Left kidney (tissue), 8 donors: ENCODE measurements around the gene TPD52L2. TPM values are rescaled to one million over a fixed set of nuclear protein-coding genes. Genes with fewer than 3 reads are reported as not detected.

Source experiments
- DNase-seq: peaks from one replicate; pipeline ENCODE4 v3.0.0-alpha.2; 2013
- long read RNA-seq, 8 donors: transcript quantifications; one replicate each; lab custom pipeline, GENCODE V29; 2026
- polyA plus RNA-seq: library from polyadenylated mRNA; unstranded; fragments of 120-200 nt; gene quantifications from one replicate; pipeline ENCODE4 v1.2.1, GENCODE V29; 2013; ENCODE audit not compliant: insufficient read length

The TPD52L2 gene
- 84.6 TPM for polyA plus RNA-seq
- long read RNA-seq, donor 1, full-length matches to known transcripts, result 45 of 96 reads
- long read RNA-seq, donor 1, partial matches to known transcripts, result 51 of 96 reads
- long read RNA-seq, donor 1, other reads (novel, unspliced or antisense), result 0 of 96 reads
- long read RNA-seq, donor 2, full-length matches to known transcripts, result 41 of 68 reads
- long read RNA-seq, donor 2, partial matches to known transcripts, result 27 of 68 reads
- long read RNA-seq, donor 2, other reads (novel, unspliced or antisense), result 0 of 68 reads
- long read RNA-seq, donor 3, full-length matches to known transcripts, result 25 of 31 reads
- long read RNA-seq, donor 3, partial matches to known transcripts, result 6 of 31 reads
- long read RNA-seq, donor 3, other reads (novel, unspliced or antisense), result 0 of 31 reads
- long read RNA-seq, donor 4, partial matches to known transcripts, result 0 of 2 reads
- long read RNA-seq, donor 4, other reads (novel, unspliced or antisense), result 0 of 2 reads
- long read RNA-seq, donor 5, full-length matches to known transcripts, result 50 of 50 reads
- long read RNA-seq, donor 5, partial matches to known transcripts, result 0 of 50 reads
- long read RNA-seq, donor 5, other reads (novel, unspliced or antisense), result 0 of 50 reads
- long read RNA-seq, donor 6, full-length matches to known transcripts, result 22 of 47 reads
- long read RNA-seq, donor 6, partial matches to known transcripts, result 25 of 47 reads
- long read RNA-seq, donor 6, other reads (novel, unspliced or antisense), result 0 of 47 reads
- long read RNA-seq, donor 7, full-length matches to known transcripts, result 48 of 62 reads
- long read RNA-seq, donor 7, partial matches to known transcripts, result 14 of 62 reads
- long read RNA-seq, donor 7, other reads (novel, unspliced or antisense), result 0 of 62 reads
- long read RNA-seq, donor 8, full-length matches to known transcripts, result 17 of 28 reads
- long read RNA-seq, donor 8, partial matches to known transcripts, result 11 of 28 reads
- long read RNA-seq, donor 8, other reads (novel, unspliced or antisense), result 0 of 28 reads

DNA sequence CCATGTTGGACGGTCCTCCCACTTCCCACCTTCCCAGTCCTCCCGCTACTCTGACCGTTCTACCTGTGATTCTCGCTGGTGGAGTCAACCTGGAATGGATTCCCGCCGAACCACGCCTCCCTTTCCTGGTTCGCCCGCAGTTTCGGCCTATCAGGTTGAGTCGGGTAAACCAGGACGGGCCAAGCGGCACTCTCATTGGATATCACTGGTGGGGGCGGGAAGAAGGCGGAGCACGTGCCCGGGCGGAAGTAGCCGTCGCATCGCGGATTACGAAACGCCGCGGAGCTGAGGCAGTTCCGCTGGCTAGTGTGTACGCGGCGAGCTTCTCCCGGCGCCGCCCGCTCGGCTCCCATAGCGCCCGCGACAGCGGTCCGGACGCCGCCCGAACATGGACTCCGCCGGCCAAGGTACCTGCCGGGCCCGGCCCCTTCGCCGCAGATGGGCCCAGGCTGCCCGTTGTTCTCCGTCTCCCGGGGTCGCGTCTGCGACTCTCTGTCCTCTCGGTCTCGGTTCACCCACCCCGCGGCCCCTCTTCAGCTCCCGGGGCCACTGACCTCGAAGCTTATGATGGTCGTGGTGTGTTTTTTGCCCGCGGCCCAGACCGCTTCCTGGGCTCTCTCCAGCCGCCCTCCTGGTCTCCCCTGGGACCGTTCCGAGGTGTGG lies at the start of gene TPD52L2:
Gene TPD52L2 (plus strand): TSS at position 293 of the 663 bp plus-strand sequence. CDS start 96 bp downstream, at position 389.
- peak; percentile 98 for DNase-seq

DNA sequence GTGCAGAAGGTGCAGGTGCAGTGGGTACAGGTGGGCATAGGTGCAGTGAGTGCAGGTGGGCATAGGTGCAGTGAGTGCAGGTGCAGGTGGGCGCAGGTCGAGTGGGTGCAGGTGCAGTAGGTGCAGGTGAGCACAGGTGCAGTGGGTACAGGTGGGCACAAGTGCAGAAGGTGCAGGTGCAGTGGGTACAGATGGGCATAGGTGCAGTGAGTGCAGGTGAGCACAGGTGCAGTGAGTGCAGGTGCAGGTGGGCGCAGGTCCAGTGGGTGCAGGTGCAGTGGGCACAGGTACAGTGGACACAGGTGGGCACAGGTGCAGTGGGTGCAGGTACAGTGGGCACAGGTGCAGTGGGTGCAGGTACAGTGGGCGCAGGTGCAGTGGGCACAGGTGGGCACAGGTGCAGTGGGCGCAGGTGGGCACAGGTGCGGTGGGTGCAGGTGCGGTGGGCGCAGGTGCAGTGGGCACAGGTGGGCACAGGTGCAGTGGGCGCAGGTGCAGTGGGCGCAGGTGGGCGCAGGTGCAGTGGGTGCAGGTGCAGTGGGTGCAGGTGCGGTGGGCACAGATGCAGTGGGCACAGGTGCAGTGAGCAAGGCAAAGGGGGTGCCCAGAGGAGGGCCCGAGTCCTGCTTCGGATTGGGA lies 49.3 kb upstream of the TPD52L2 start:
- DNase-seq, result no peak

DNA sequence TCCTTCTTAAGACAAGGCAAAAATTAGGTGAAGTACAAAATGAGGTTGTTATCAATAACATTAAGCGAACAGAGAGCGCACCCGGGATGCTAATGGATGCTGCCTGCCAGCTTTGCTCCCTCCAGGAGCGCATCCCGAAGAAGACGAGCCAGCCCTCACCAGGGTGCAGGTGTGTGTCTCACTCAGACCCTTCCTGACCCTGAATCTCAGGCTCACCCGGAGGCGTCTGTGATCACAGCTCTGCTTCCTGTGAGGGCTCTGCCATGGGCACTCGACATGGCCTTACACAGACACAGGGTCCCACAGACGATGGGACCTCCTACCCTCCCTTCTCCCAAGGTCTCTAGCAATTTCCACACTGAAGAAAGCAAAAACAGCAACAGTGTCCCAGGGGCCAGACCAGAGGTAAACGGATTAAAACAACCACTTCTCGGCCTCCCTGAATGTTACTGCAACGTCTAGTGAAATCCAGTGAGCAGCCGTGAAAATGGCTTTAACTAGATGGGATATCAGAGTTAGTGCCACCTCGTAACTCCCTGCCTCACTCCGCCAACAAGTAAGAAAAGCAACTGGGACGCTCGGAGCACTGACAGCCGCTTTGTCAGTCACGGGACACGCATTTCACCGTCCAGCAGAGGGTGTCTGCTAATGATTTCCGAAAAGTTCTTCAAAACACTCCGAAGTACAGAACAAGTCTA lies 45.7 kb upstream of the TPD52L2 start:
- no peak for DNase-seq

DNA sequence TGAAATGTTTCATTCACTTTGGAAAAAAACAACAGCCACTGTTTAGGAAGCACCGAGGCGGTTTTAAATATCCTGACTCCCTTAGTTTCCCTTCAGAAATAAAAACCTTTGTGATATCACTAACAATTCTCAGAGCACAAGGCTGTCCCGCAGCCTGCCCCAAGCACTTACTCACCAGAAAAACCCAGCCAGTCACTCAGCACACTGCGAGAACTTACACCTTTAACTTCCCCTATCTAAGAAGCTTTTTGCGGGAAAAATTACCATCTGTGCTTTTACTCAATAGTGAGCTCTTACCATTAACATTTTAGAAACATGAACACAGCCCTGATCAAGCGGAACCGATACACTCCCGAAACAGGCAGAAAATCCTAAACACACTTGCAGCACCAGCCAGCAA lies 43.3 kb upstream of the TPD52L2 start:
- no peak for DNase-seq

DNA sequence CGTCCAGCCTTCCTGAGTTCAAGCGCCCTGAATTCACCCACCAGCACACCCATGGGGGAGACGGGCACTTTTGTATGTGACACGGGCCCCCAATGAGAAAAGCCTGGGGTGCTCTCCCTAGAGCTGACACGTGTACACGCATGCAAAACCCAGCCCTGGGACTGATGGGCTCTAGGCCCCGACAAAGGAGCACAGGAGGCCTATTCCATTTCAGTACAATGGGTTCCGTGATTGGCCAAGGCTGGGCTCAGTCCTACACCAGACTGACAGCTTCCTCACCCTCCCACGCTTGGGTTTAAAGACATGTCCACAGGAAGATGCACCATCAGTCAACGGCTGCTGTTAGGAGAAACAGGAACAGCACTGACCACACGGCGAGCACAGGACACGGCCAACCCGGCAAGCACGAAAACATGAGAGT lies 42.8 kb upstream of the TPD52L2 start:
- peak; percentile 75 for DNase-seq

DNA sequence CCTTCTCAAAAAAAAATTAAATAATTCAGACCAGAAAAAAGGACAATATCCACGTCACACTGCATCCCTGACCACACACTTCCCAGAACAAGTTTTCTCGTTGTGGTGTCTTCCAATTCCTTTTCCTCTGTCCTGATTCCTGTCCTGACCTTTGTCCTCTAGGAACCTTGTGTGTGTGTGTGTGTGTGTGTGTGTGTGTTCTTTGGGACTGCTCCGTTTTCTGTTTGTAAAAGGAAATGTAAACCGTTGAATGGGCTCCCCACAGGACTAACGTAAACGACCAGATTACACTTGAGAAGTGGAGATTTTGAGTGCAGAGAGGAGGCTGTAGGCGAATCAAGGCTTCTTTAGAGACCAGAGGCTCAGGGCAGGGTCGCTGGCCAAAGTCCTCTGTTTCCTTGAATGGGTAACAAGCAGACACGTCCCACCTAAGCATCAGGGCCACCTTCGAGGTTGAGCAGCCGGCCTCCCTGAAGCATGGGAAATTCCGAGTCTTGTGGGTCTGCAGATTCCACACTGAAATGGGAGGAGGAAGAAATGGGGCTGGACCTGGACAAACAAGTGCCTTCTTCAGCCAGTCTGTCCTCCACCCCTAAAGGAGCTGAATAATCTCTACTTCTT lies 41.3 kb upstream of the TPD52L2 start:
- DNase-seq, result no peak

- no peak for DNase-seq
These were observed 39.5 kb upstream of the TPD52L2 start for GRCh38 chr20:63825331-63826118.

DNA sequence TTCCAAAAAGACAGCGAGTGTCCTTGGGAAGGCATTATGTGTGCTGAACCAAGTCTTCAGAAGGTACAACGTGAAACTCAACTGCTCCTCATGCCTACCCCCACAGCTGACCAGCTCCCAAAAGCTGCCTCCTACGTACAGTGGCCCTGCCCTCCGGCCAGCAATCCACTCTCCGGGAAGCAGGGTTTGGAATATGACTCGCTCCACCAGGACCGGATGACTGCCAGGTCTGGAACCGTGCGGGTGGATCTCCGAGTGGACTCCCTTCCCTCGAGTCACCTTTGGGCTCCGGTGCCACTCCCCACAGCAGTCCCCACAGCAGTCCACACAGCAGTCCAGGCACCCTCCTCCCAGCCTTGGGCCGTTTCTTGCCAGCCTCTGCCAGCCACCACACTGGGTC lies 38.3 kb upstream of the TPD52L2 start:
- DNase-seq, result no peak

DNA sequence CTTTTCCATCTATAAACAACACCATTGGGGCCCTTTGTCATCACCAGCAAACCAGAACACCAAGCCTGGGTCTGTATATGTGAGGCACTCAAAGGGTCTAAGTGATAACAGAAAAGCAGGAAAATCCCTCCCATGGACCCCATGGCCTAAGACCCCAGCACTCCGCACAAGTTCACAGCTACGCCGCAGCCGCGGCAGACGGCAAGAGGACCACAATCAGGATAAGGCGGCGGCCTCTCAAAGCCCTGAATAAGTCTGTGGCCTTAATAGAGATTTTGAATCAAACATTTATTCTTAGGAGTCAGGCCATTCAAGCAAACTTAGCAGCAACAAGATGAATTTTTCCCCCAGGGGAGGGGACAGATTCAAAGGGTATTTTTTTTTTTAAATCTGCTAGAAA lies 36.9 kb upstream of the TPD52L2 start:
- no peak for DNase-seq

GRCh38 chr20:63828545-63828944 lies 36.5 kb upstream of the TPD52L2 start:
- DNase-seq, result no peak

- no peak for DNase-seq
These were observed 36.1 kb upstream of the TPD52L2 start for GRCh38 chr20:63828951-63829350.

GRCh38 chr20:63829603-63829944 lies 35.5 kb upstream of the TPD52L2 start:
- DNase-seq, result no peak

GRCh38 chr20:63829945-63830835 lies 34.9 kb upstream of the TPD52L2 start:
- no peak for DNase-seq

DNA sequence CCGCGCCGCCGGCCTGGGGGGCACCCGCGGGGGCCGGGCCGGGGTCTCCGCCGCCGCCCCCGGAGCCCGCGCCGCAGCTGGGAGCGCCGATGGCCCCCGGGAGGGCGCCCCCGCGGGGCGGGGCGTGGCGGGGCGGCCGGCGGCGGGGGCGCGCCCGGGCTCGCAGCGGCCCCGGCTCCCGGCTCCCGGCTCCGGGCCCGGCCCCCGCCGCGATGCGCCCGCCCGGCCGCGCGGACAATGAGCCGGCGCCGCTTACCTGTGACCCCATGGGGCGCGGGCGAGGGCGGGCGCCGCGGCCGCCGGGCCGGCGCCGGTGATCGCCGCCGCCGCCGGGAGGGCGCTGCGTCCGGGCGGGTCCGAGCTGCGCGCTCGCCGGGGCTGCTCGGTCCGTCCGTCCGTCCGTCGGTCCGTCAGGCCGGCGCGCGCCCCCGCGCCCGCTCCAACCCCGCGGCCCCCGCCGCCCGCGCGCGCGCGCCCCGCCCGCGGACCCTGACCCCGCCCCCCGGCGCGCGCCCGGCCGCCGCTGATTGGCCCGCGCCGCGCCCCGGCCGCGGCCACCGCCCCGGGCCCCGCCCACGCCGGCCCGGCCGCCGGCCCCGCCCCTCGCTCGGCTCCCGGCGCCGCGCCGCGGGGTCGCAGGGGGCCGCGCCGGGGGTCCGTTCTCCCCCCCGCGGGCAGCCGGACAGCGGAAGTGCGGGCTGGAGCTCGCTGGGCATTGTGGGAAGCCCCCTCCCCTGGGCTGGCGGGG lies 34.1 kb upstream of the TPD52L2 start, which contains the start of gene ZBTB46:
Gene ZBTB46 (minus strand): TSS at position 424 of the 748 bp plus-strand sequence. CDS start 40,507 bp downstream, outside the sequence.
- no peak for DNase-seq

DNA sequence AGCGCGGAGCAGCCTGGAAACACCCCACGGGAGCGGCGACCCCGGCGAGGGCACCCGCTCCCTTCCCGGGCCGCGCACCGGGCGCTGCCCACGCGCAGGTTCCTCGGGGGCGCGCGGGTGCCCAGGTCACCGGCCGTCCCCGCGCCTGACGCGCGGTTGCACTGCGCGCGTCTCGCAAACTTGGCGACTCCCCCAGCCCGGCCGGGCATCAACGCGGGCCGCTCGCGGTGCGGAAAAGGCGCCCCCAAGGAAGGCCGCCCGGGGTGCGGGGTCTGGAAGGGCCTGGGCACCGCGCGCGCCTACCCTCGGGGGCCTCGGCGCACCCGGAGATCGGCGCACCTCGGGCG lies 33.5 kb upstream of the TPD52L2 start:
- no peak for DNase-seq

- no peak for DNase-seq
These were observed 32.9 kb upstream of the TPD52L2 start for GRCh38 chr20:63831993-63832686.

- DNase-seq, result no peak
These were observed 31.1 kb upstream of the TPD52L2 start for GRCh38 chr20:63833776-63834490.
